CD4-positive, CD25-positive, alpha-beta regulatory T cell (primary cell): ENCODE measurements around the gene RAD54L2. TPM values are rescaled to one million over a fixed set of nuclear protein-coding genes. Genes with fewer than 3 reads are reported as not detected.
A peak's percentile ranks its signal among the peaks of the same experiment; 100 is the strongest.
"Not testable (repeated sequence)": the region's sequence is repeated elsewhere in the genome, so short reads cannot be mapped to it uniquely, and the experiment has no call there.

ENCODE experiments used
- ATAC-seq, 2 donors: fragments of 150-1000 bp; cut with Tn5 transposase; one replicate each; pipeline ENCODE4 v1.10.0; 2021; ENCODE audit warnings: low read depth in 2 of 2, moderate number of reproducible peaks in 2 of 2, moderate library complexity in 1 of 2
- DNase-seq, 3 donors: peaks; one replicate each; pipeline versions ENCODE4 v3.0.0 to v3.0.0-alpha.2; 2012 to 2022; ENCODE audit warnings: mixed read lengths in 1 of 3
- H3K27ac ChIP-seq: one replicate; pipeline ENCODE4 v1.7.0; 2013; ENCODE audit warnings: mild to moderate bottlenecking, low read length; ENCODE audit not compliant: insufficient read depth, poor library complexity, severe bottlenecking
- H3K27me3 ChIP-seq: one replicate; pipeline ENCODE4 v1.7.0; 2013; ENCODE audit warnings: low read length; ENCODE audit not compliant: control insufficient read depth, insufficient read depth
- H3K36me3 ChIP-seq: one replicate; pipeline ENCODE4 v1.7.0; 2013; ENCODE audit warnings: mild to moderate bottlenecking, low read length, moderate library complexity; ENCODE audit not compliant: control insufficient read depth, insufficient read depth
- H3K4me1 ChIP-seq: 2 replicates; pipeline ENCODE4 v1.7.0; 2013; ENCODE audit warnings: mild to moderate bottlenecking, low read length; ENCODE audit not compliant: insufficient read depth, control insufficient read depth, poor library complexity, severe bottlenecking
- H3K4me3 ChIP-seq: one replicate; pipeline ENCODE4 v1.7.0; 2013; ENCODE audit warnings: low read depth, mild to moderate bottlenecking, low read length, moderate library complexity
- H3K9me3 ChIP-seq, 2 experiments: 1 replicate in 1 of 2; 2 replicates in 1 of 2; pipeline ENCODE4 v1.7.0; 2013; ENCODE audit warnings: low read length in 2 of 2, mild to moderate bottlenecking in 1 of 2, moderate library complexity in 1 of 2; ENCODE audit not compliant: control insufficient read depth in 2 of 2
- H3K27ac Mint-ChIP-seq, 3 donors: one replicate each; pipeline ENCODE4 v1.8.0; 2020 to 2022; ENCODE audit warnings: mild to moderate bottlenecking in 3 of 3, mixed read lengths in 3 of 3, moderate library complexity in 2 of 3
- H3K27me3 Mint-ChIP-seq: one replicate; pipeline ENCODE4 v1.8.0; 2022; ENCODE audit warnings: mild to moderate bottlenecking, mixed read lengths
- H3K36me3 Mint-ChIP-seq: one replicate; pipeline ENCODE4 v1.8.0; 2020; ENCODE audit warnings: mixed read lengths
- H3K4me1 Mint-ChIP-seq, 4 donors: one replicate each; pipeline ENCODE4 v1.8.0; 2020 to 2022; ENCODE audit warnings: mixed read lengths in 4 of 4, mild to moderate bottlenecking in 1 of 4
- H3K4me3 Mint-ChIP-seq, 4 donors: one replicate each; pipeline ENCODE4 v1.8.0; 2020 to 2022; ENCODE audit warnings: mild to moderate bottlenecking in 4 of 4, mixed read lengths in 4 of 4, moderate library complexity in 3 of 4
- H3K9me3 Mint-ChIP-seq, 7 donors: one replicate each; pipeline ENCODE4 v1.8.0; 2020 to 2022; ENCODE audit warnings: mixed read lengths in 7 of 7, mild to moderate bottlenecking in 3 of 7, moderate library complexity in 2 of 7
- polyA plus RNA-seq, 4 donors: library from polyadenylated mRNA; unstranded; fragments of 300-500 nt; fragmentation: Illumina TruSeq; gene quantifications; one replicate each; pipeline ENCODE4 v1.2.3, GENCODE V29; 2021
- total RNA-seq: library from RNA; stranded (reverse); gene quantifications from one replicate; pipeline ENCODE4 v1.2.3, GENCODE V29; 2022

The RAD54L2 gene
- total and polyA plus RNA-seq, 5 donors from 2014 or later: 6.9 to 41.3 (median 15.9) TPM

DNA sequence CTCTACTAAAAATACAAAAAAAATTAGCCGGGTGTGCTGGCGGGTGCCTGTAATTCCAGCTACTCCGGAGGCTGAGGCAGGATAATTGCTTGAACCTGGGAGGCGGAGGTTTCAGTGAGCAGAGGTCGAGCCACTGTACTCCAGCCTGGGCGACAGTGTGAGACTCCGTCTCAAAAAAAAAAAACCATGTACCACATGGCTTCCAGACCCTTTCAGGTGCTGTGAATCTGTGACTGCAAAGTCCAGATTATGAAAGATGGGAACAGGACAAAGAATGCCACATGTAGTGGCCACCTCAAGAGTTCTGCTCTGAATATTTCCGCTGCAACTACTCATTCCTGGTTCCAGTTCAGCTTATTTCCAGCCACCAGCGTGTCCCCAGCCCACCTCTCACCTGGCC, 30.3 kb upstream of the RAD54L2 start:
- no peaks in the 10 kb centered on the region for H3K4me1 ChIP-seq

DNA sequence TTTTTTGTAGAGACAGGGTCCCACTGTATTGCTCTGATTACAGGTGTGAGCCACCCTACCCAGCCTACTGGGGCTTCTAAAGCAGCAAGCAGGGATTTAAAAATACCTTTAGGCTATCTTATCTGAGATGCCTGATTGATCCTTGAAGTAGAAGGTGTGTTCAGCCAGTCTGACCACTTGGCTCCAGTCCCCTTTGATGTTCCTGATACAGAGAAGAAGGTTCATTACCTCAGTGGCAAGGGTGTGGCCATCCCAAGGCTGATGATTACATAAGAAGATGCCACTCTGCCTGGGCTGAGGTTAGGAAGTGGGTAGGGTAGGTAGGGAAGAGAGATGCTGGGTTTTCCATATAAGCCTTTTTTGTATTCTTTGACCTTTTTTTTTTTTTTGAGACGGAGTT, 27.5 kb upstream of the RAD54L2 start:
- Histone ChIP-seq H3K4me1 (peaks cover 9% of the 10 kb centered on the region), H3K4me3 (no peak overlapping the region), H3K36me3 (no peaks in the 10 kb centered on the region), H3K27ac (no peak overlapping the region), H3K9me3 (no peaks in the 10 kb centered on the region), H3K27me3 (no peaks in the 10 kb centered on the region)
- H3K27ac Mint-ChIP-seq: peak overlapping the region in 1 of 3 donors; percentile 42
- ATAC-seq (no peak), DNase-seq (no peak)
- H3K27me3 Mint-ChIP-seq: peaks cover 6% of the 10 kb centered on the region
- H3K9me3 Mint-ChIP-seq: peaks cover 0 to 2% (median 0%) of the 10 kb centered on the region in 7 donors
- H3K36me3 Mint-ChIP-seq: no peaks in the 10 kb centered on the region
- peaks cover 0 to 30% (median 19%) of the 10 kb centered on the region in 4 donors for H3K4me1 Mint-ChIP-seq
- H3K4me3 Mint-ChIP-seq: no peak overlapping the region

More for the DNA sequence above, 30.3 kb upstream of the RAD54L2 start:
- no peak overlapping the region for H3K27ac ChIP-seq
- Mint-ChIP-seq H3K27ac (peak overlapping the region in 1 of 3 donors; percentile 60), H3K27me3 (peaks cover 6% of the 10 kb centered on the region), H3K4me1 (peaks cover 0 to 19% (median 9%) of the 10 kb centered on the region in 4 donors), H3K4me3 (no peak overlapping the region), H3K9me3 (peaks cover 0 to 2% (median 0%) of the 10 kb centered on the region in 7 donors), H3K36me3 (no peaks in the 10 kb centered on the region)
- DNase-seq: no peak
- H3K27me3 ChIP-seq: no peaks in the 10 kb centered on the region
- ATAC-seq: no peak
- no peaks in the 10 kb centered on the region for H3K36me3 ChIP-seq
- H3K9me3 ChIP-seq: no peaks in the 10 kb centered on the region
- no peak overlapping the region for H3K4me3 ChIP-seq

DNA sequence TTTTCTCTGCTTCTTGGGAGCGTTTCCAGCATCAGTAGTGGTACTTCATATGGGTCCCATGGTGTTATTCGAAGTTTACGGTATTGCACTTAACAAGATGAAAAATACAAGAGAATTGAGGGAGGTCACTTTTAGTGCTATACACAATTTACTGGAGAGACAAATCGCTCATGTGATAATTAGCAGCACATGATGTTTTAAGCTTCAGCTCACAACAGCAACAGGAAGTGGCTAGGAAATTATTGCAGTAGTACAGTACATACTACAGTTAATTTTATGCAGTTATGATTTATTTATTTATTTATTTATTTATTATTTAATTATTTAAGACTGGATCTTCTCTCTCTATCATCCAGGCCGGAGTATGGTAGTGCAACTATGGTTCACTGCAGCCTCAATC, 24.3 kb upstream of the RAD54L2 start:
- H3K4me1 ChIP-seq: peaks cover 9% of the 10 kb centered on the region
- H3K9me3 Mint-ChIP-seq: no peaks in the 10 kb centered on the region
- H3K4me1 Mint-ChIP-seq: peaks cover 0 to 24% (median 15%) of the 10 kb centered on the region in 4 donors
- DNase-seq (peak in 2 of 3 donors; percentile 34 to 45), ATAC-seq (peak; percentile 57 to 72)
- no peaks in the 10 kb centered on the region for H3K9me3 ChIP-seq
- H3K27ac Mint-ChIP-seq: peak overlapping the region; percentile 42 to 93 (median 65)
- no peaks in the 10 kb centered on the region for H3K27me3 Mint-ChIP-seq
- H3K36me3 Mint-ChIP-seq: no peaks in the 10 kb centered on the region
- H3K4me3 ChIP-seq: peak overlapping the region; percentile 32
- H3K4me3 Mint-ChIP-seq: peak overlapping the region in 1 of 4 donors; percentile 15
- H3K27me3 ChIP-seq: no peaks in the 10 kb centered on the region
- peak overlapping the region; percentile 14 for H3K27ac ChIP-seq
- no peaks in the 10 kb centered on the region for H3K36me3 ChIP-seq

DNA sequence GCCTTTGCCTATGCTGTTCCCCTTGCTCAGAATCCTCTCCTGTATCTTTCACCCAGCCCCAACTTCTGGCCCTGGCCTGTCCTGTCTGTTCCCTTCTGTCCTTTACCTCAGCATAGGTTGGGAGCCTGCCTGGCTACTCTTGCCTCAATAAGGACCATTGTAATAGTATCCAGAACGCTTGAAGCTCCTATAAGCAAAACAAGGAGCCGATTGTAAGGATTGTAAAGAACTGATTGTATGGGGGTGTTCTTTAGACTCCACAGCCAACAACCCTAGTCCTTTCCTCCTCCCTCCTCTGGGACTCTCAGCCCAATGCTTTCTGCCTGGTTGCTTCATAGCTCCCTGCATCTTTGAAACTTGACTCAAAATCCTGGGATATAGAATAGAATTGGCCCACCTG, 18.7 kb upstream of the RAD54L2 start:
- no peak overlapping the region for H3K4me3 Mint-ChIP-seq
- Histone ChIP-seq H3K36me3 (no peaks in the 10 kb centered on the region), H3K27me3 (no peaks in the 10 kb centered on the region), H3K4me3 (no peak overlapping the region), H3K27ac (no peak overlapping the region), H3K9me3 (no peaks in the 10 kb centered on the region), H3K4me1 (peaks cover under 1% of the 10 kb centered on the region)
- H3K9me3 Mint-ChIP-seq: no peaks in the 10 kb centered on the region
- H3K27me3 Mint-ChIP-seq: peaks cover under 1% of the 10 kb centered on the region
- ATAC-seq: no peak
- H3K4me1 Mint-ChIP-seq: peaks cover 0 to 5% (median 2%) of the 10 kb centered on the region in 4 donors
- no peak overlapping the region for H3K27ac Mint-ChIP-seq
- DNase-seq: no peak
- no peaks in the 10 kb centered on the region for H3K36me3 Mint-ChIP-seq

DNA sequence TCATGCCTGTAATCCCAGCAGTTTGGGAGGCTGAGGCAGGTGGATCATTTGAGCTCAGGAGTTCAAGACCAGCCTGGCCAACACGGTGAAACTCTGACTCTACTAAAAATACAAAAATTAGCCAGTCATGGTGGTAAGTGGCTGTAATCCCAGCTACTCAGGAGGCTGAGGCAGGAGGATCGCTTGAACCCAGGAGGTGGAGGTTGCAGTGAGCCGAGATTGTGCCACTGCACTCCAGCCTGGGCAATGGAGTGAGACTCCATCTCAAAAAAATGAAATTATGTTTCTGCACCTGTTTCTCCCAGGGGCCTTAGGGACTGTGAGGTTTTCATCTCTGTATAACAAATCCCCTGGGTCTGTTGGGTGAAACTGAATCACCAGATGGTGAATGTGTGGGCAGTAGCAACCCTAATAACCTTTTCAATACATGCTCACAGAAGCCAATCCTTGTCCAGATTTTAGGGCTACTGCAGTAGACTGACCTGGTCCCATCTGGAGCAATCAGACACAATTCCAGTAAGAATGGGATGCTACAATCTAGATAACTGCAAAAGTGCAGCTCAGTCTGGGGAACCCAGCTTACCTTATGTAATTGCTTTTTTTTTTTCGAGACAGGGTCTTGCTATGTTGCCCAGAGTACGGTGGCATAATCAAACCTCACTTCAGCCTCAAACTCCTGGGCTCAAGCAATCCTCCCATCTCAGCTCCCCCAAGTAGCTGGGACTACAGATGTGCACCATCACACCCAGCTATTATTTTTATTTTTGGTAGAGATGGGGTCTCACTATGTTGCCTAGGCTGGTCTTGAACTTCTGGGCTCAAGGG, 17.4 kb upstream of the RAD54L2 start:
- H3K9me3 ChIP-seq, H3K27me3 Mint-ChIP-seq, H3K4me3 ChIP-seq, H3K9me3 Mint-ChIP-seq, H3K27ac ChIP-seq, H3K36me3 ChIP-seq, ATAC-seq, H3K27ac Mint-ChIP-seq, H3K27me3 ChIP-seq, H3K36me3 Mint-ChIP-seq, H3K4me3 Mint-ChIP-seq, H3K4me1 ChIP-seq, H3K4me1 Mint-ChIP-seq, DNase-seq: not testable (repeated sequence)

DNA sequence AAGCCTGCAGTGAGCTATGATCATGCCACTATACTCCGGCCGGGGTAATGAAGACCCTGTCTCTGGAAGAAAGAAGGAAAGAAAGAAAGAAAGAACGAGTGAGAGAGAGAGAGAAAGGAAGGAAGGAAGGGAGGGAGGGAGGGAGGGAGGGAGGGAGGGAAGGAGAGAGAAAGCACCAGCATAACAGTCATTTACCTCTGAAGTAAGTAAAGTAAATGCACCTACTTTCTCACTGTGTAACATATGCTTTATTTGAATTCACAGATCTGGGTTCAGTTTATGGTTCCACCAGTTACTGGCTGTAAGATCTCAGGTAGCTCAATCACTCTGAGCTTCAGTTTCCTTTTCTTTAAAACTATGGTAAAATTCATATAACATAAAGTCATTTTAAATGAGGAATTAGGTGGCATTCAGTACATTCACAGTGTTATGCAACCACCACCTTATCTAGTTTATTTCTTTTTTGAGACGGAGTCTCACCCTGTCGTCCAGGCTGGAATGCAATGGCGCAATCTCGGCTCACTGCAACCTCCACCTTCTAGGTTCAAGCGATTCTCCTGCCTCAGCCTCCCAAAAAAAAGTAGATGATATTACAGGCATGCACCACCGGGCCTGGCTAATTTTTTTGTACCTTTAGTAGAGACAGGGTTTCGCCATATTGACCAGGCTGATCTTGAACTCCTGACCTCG, 16.1 kb upstream of the RAD54L2 start:
- H3K9me3 ChIP-seq: no peaks in the 10 kb centered on the region
- H3K4me1 Mint-ChIP-seq: peaks cover 0 to 5% (median 2%) of the 10 kb centered on the region in 4 donors
- H3K4me3 ChIP-seq: no peak overlapping the region
- H3K27me3 ChIP-seq: no peaks in the 10 kb centered on the region
- no peak overlapping the region for H3K27ac ChIP-seq
- no peaks in the 10 kb centered on the region for H3K36me3 Mint-ChIP-seq
- peak overlapping the region in 1 of 3 donors; percentile 79 for H3K27ac Mint-ChIP-seq
- no peak for ATAC-seq
- H3K36me3 ChIP-seq: no peaks in the 10 kb centered on the region
- H3K4me3 Mint-ChIP-seq: no peak overlapping the region
- H3K4me1 ChIP-seq: no peaks in the 10 kb centered on the region
- H3K9me3 Mint-ChIP-seq: no peaks in the 10 kb centered on the region
- H3K27me3 Mint-ChIP-seq: peaks cover 11% of the 10 kb centered on the region
- DNase-seq: no peak

DNA sequence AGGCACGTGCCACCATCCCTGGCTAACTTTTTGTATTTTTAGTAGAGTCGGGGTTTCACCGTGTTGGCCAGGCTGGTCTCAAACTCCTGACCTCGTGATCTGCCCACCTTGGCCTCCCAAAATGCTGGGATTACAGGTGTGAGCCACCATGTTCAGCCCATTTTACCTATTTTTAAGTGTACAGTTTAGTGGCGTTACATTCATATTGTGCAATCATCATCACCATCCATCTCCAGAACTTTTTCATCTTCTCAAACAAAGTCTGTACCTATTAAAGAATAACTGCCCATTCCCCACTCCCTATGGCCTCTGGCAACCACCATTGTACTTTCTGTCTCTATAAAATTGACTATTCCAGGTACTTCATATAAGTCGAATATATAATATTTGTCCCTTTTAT, 13.6 kb upstream of the RAD54L2 start:
- H3K36me3 ChIP-seq, ATAC-seq: not testable (repeated sequence)

More for the DNA sequence above, 13.6 kb upstream of the RAD54L2 start:
- H3K27ac ChIP-seq, H3K9me3 ChIP-seq, DNase-seq, H3K27me3 ChIP-seq, H3K4me1 Mint-ChIP-seq, H3K36me3 Mint-ChIP-seq, H3K4me3 ChIP-seq, H3K4me1 ChIP-seq, H3K4me3 Mint-ChIP-seq, H3K27ac Mint-ChIP-seq, H3K9me3 Mint-ChIP-seq: not testable (repeated sequence)
- H3K27me3 Mint-ChIP-seq: peaks cover 15% of the 10 kb centered on the region
